Measurements from ENCODE around the gene CORIN. TPM values are rescaled to one million over a fixed set of nuclear protein-coding genes. Genes with fewer than 3 reads are reported as not detected.

CORIN gene
- polyA plus RNA-seq, 3 donors = 0.01 TPM; not detected in 2

DNA sequence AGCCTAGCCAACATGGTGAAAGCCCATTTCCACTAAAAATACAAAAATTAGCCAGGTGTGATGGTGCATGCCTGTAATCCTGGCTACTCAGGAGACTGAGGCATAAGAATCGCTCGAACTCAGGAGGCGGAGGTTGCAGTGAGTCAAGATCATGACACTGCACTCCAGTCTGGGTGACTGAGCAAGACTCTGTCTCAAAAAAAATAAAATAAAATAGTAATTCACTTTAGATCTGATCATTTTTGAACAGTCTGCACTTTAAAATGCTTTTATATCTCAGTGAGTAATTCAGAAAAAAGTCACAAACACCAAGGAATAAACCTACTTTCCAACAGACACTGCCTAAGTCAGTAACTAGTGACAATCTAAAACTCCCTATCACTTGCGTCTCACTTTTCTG lies 25.6 kb upstream of the CORIN start:
- peak overlapping the region in 1 of 7 donors; percentile 16 for H3K27ac Mint-ChIP-seq
- H3K4me3 ChIP-seq (replicated peaks in 1 of 3; ENCODE audit: low read depth in 2 of 3, low read length in 3 of 3) = no peak overlapping the region
- H3K4me1 Mint-ChIP-seq = peaks cover under 1% of the 10 kb centered on the region
- no peak overlapping the region for H3K27ac ChIP-seq (ENCODE audit: low read depth in 1 of 2, low read length in 2 of 2)
- no peaks in the 10 kb centered on the region for H3K79me2 ChIP-seq (ENCODE audit: insufficient read depth, low read length)
- H3K27me3 ChIP-seq (ENCODE audit: control insufficient read depth in 2 of 2, insufficient read depth in 2 of 2, low read length in 2 of 2) = no peaks in the 10 kb centered on the region
- H3K4me2 ChIP-seq (replicated peaks; ENCODE audit: extremely low read depth, low read length, poor library complexity, severe bottlenecking) = no peak overlapping the region
- no peaks in the 10 kb centered on the region for H3K27me3 Mint-ChIP-seq (ENCODE audit: low read depth in 3 of 3)
- peaks cover 0 to 2% of the 10 kb centered on the region in 2 donors for H3K4me1 ChIP-seq (ENCODE audit: control insufficient read depth in 1 of 2, insufficient read depth in 2 of 2, low read length in 2 of 2)
- H3K36me3 Mint-ChIP-seq = peaks cover 45 to 65% of the 10 kb centered on the region in 2 donors
- H3K36me3 ChIP-seq (replicated peaks in 1 of 2; ENCODE audit: control insufficient read depth in 1 of 2, insufficient read depth in 2 of 2, low read length in 2 of 2) = peaks cover 7 to 81% of the 10 kb centered on the region in 2 donors
- peaks cover 4 to 8% (median 6%) of the 10 kb centered on the region in 7 donors for H3K9me3 Mint-ChIP-seq
- H3K9ac ChIP-seq (ENCODE audit: insufficient read depth, low read length, poor library complexity, severe bottlenecking) = no peak overlapping the region
- H4K20me1 ChIP-seq (ENCODE audit: insufficient read depth, low read length) = peaks cover 5% of the 10 kb centered on the region
- no peak for DNase-seq
- no peak overlapping the region for H3K4me3 Mint-ChIP-seq
- intact Hi-C loops (cut with micrococcal nuclease) = no loop called here
- TF ChIP-seq CTCF (IDR thresholded peaks at IDR 0.05) = no peak
- WGBS (ENCODE audit: insufficient coverage) = 0% methylated on average over 1 of the region's 4 CpGs
- H3K9me3 ChIP-seq (replicated peaks in 1 of 2; ENCODE audit: control insufficient read depth in 1 of 2, insufficient read depth in 1 of 2, low read length in 2 of 2) = peaks cover 0 to 5% of the 10 kb centered on the region in 2 donors
- H2AFZ ChIP-seq (ENCODE audit: insufficient read depth, low read depth, low read length, poor library complexity, severe bottlenecking) = no peak overlapping the region

DNA sequence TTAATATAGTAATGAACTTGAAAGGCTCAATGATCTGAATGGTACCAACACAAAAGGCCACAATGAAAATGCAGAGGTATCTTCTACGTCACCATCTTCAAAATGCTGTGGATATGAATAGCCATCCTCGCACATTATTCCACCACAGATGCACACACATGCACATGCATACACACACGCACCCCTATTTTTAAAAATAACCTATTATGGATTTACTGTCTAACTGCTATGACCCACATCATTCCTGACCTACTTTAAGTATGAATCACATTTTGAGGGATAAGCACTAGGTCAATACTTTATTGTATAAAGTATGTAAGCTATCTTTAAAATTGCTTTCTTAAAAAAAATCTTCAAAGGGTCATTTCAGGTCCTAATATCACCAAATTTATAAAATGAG lies 24.4 kb upstream of the CORIN start:
- no peak overlapping the region for H3K4me3 Mint-ChIP-seq
- WGBS (ENCODE audit: insufficient coverage) = no CpG with 5 or more reads among the region's 3 CpGs
- no peaks in the 10 kb centered on the region for H3K79me2 ChIP-seq (ENCODE audit: insufficient read depth, low read length)

More for the DNA sequence above, 24.4 kb upstream of the CORIN start:
- intact Hi-C loops (cut with micrococcal nuclease) = no loop called here
- Histone ChIP-seq H3K9me3 (replicated peaks in 1 of 2; ENCODE audit: control insufficient read depth in 1 of 2, insufficient read depth in 1 of 2, low read length in 2 of 2) (no peaks in the 10 kb centered on the region), H3K9ac (ENCODE audit: insufficient read depth, low read length, poor library complexity, severe bottlenecking) (no peak overlapping the region), H3K4me3 (replicated peaks in 1 of 3; ENCODE audit: low read depth in 2 of 3, low read length in 3 of 3) (no peak overlapping the region), H3K27ac (ENCODE audit: low read depth in 1 of 2, low read length in 2 of 2) (no peak overlapping the region), H3K4me1 (ENCODE audit: control insufficient read depth in 1 of 2, insufficient read depth in 2 of 2, low read length in 2 of 2) (peaks cover 6 to 11% of the 10 kb centered on the region in 2 donors), H3K27me3 (ENCODE audit: control insufficient read depth in 2 of 2, insufficient read depth in 2 of 2, low read length in 2 of 2) (no peaks in the 10 kb centered on the region), H4K20me1 (ENCODE audit: insufficient read depth, low read length) (peaks cover 12% of the 10 kb centered on the region), H3K4me2 (replicated peaks; ENCODE audit: extremely low read depth, low read length, poor library complexity, severe bottlenecking) (no peak overlapping the region), H2AFZ (ENCODE audit: insufficient read depth, low read depth, low read length, poor library complexity, severe bottlenecking) (no peak overlapping the region), H3K36me3 (replicated peaks in 1 of 2; ENCODE audit: control insufficient read depth in 1 of 2, insufficient read depth in 2 of 2, low read length in 2 of 2) (peaks cover 3 to 69% of the 10 kb centered on the region in 2 donors)
- no peaks in the 10 kb centered on the region for H3K27me3 Mint-ChIP-seq (ENCODE audit: low read depth in 3 of 3)
- no peak for TF ChIP-seq CTCF (IDR thresholded peaks at IDR 0.05)
- DNase-seq = no peak
- H3K9me3 Mint-ChIP-seq = peaks cover 0 to 2% (median 0%) of the 10 kb centered on the region in 7 donors
- peaks cover 11% of the 10 kb centered on the region for H3K4me1 Mint-ChIP-seq
- no peak overlapping the region for H3K27ac Mint-ChIP-seq
- H3K36me3 Mint-ChIP-seq = peaks cover 35 to 53% of the 10 kb centered on the region in 2 donors
